Heart left ventricle (tissue), 16 donors: ENCODE data around the gene EPHB1. TPM values are rescaled to one million over a fixed set of nuclear protein-coding genes. Genes with fewer than 3 reads are reported as not detected.

Experiments
- ATAC-seq, 4 donors: fragments of 200-7000 bp; cut with Tn5 transposase; one replicate each; pipeline ENCODE4 v1.9.1; 2020 to 2022; ENCODE audit warnings: moderate library complexity in 4 of 4, mild to moderate bottlenecking in 3 of 4, moderate number of reproducible peaks in 1 of 4
- DNase-seq, 5 donors: peaks; one replicate each; pipeline ENCODE4 v3.0.0-alpha.2; 2020
- H3K27ac ChIP-seq, 12 donors: fragments of 200-600 bp; sonication (generic) in 4 of 12; one replicate each; pipeline versions ENCODE4 v1.5.0 to v1.8.0; 2016 to 2022; ENCODE audit warnings: mild to moderate bottlenecking in 2 of 12
- H3K27me3 ChIP-seq, 9 donors: fragments of 200-600 bp; sonication (generic) in 2 of 9; one replicate each; pipeline versions ENCODE4 v1.5.1 to v1.8.0; 2016 to 2022; ENCODE audit warnings: mild to moderate bottlenecking in 3 of 9
- H3K36me3 ChIP-seq, 9 donors: fragments of 200-600 bp; sonication (generic) in 2 of 9; one replicate each; pipeline versions ENCODE4 v1.5.0 to v1.8.0; 2018 to 2022; ENCODE audit warnings: mild to moderate bottlenecking in 2 of 9
- H3K4me1 ChIP-seq, 12 donors: fragments of 200-600 bp; sonication (generic) in 4 of 12; one replicate each; pipeline versions ENCODE4 v1.5.0 to v1.8.0; 2016 to 2022; ENCODE audit warnings: mild to moderate bottlenecking in 3 of 12
- H3K4me3 ChIP-seq, 12 donors: fragments of 200-600 bp; sonication (generic) in 4 of 12; one replicate each; pipeline versions ENCODE4 v1.5.0 to v1.8.0; 2017 to 2022; ENCODE audit warnings: mild to moderate bottlenecking in 9 of 12, moderate library complexity in 4 of 12
- H3K9me3 ChIP-seq, 12 donors: fragments of 200-600 bp; sonication (generic) in 4 of 12; one replicate each; pipeline versions ENCODE4 v1.5.0 to v1.8.0; 2016 to 2022; ENCODE audit warnings: mild to moderate bottlenecking in 1 of 12
- POLR2A ChIP-seq, 2 donors: fragments of 450-650 bp; IDR thresholded peaks; one replicate each; pipeline ENCODE4 v1.6.1; 2017; ENCODE audit warnings: antibody characterized with exemption in 2 of 2, mild to moderate bottlenecking in 2 of 2, moderate library complexity in 2 of 2
- WGBS, 4 donors: extraction: QIAGEN DNeasy Blood & Tissue Kit in 2 of 4; methylation state at CpG; one replicate each; pipeline versions ENCODE4 v1.1.5 to v1.1.7; 2013 to 2018; 5-methylcytosine and 5-hydroxymethylcytosine counted together
- intact Hi-C, 10 donors: fragments of 100-400 bp; cut with DNase I; formaldehyde crosslinking; loops; one replicate each; pipeline versions ENCODE4 v1.11.1 to v1.14.2; 2022
- polyA plus RNA-seq, 2 donors: library from polyadenylated mRNA; stranded (reverse); fragments of 200-250 nt; gene quantifications; one replicate each; pipeline ENCODE4 v1.2.3, GENCODE V29; 2013
- total RNA-seq, 9 donors: library from RNA; depleted of rRNA in 2 of 9; stranded (reverse); fragments of >200 nt in 2 of 9; fragmentation: NEBNext Ultra II Directional in 3 of 9; extraction: Animal tissue kit (Norgen Biotek cat#: 25700) in 3 of 9; gene quantifications; one replicate each; pipeline versions ENCODE4 v1.1.0 to v1.2.4, GENCODE V29; 2016 to 2023
- TF ChIP-seq, protein P1 (sequence below), 12 donors: fragments of 200-600 bp; sonication (generic) in 4 of 12; IDR thresholded peaks; one replicate each; pipeline versions ENCODE4 v1.5.0 to v1.8.0; 2018 to 2022; ENCODE audit warnings: antibody characterized with exemption in 12 of 12, mild to moderate bottlenecking in 5 of 12
- donor health status: ischemic (EF 13 %, LVEDD 7.1; RV severe dilation, severe dysfunction).
- donor health status: healthy with polysubstance abuse.
- donor health status: DM: no; HTN: yes; CAD: no.
- donor health status: DM: no; HTN: no; CAD: no.
- donor health status: ischemic (EF 25% LVEDD 6.9; RV normal size, moderate dysfunction).
- donor health status: ischemic (EF 25% LVEDD 5.7; RV mildly dilated, moderate dysfunction).
- donor health status: healthy.
- donor health status: DM: yes; HTN: yes; CAD: no.
- donor health status: ischemic (EF 35%, LVEDD 5.7; RV mildly dilated, moderate dysfunction).
- donor health status: nonischemic (EF 11% LVEDD 7.7; RV severe dilation, severe dysfunction).
- donor health status: DM: yes; HTN: yes; CAD: no.
- donor health status: PGD.
- donor health status: ischemic (EF 29% LVEDD 5.4; RV normal size, mild dysfunction).
- donor health status: nonischemic (EF 23%, LVEDD 6.1; RV moderate dilation, normal function).

Gene EPHB1
- total and polyA plus RNA-seq, 11 donors: 0.31 to 2.2 (median 1.1) TPM

- Histone ChIP-seq H3K27me3 (peaks cover 0 to 3% (median 0%) of the 10 kb centered on the region in 9 donors), H3K36me3 (no peaks in the 10 kb centered on the region), H3K4me3 (no peak overlapping the region), H3K9me3 (no peaks in the 10 kb centered on the region), H3K27ac (no peak overlapping the region), H3K4me1 (peaks cover 0 to 18% (median 5%) of the 10 kb centered on the region in 12 donors)
- intact Hi-C loops: loop anchor here in 7 of 10 donors (2.0 to 10.0 kb wide), 5 partner anchors 57 to 149 kb away; partner anchors contain the start of gene KY (in 6 of the 7)
- 54 to 64% (median 60%) methylated on average over 6 of the region's 6 CpGs for WGBS, 4 donors
- ATAC-seq (peak in 3 of 4 donors; percentile 40 to 72 (median 67)), DNase-seq (peak in 2 of 5 donors; percentile 32 to 55)
- TF ChIP-seq POLR2A (IDR thresholded peaks at IDR 0.05): no peak
- TF ChIP-seq, protein P1, sequence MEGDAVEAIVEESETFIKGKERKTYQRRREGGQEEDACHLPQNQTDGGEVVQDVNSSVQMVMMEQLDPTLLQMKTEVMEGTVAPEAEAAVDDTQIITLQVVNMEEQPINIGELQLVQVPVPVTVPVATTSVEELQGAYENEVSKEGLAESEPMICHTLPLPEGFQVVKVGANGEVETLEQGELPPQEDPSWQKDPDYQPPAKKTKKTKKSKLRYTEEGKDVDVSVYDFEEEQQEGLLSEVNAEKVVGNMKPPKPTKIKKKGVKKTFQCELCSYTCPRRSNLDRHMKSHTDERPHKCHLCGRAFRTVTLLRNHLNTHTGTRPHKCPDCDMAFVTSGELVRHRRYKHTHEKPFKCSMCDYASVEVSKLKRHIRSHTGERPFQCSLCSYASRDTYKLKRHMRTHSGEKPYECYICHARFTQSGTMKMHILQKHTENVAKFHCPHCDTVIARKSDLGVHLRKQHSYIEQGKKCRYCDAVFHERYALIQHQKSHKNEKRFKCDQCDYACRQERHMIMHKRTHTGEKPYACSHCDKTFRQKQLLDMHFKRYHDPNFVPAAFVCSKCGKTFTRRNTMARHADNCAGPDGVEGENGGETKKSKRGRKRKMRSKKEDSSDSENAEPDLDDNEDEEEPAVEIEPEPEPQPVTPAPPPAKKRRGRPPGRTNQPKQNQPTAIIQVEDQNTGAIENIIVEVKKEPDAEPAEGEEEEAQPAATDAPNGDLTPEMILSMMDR (IDR thresholded peaks at IDR 0.05): peak in 4 of 12 donors; percentile 5 to 17 (median 10)
Observed at GRCh38 chr3:134753999-134754742, 40.9 kb upstream of the EPHB1 start.

DNA sequence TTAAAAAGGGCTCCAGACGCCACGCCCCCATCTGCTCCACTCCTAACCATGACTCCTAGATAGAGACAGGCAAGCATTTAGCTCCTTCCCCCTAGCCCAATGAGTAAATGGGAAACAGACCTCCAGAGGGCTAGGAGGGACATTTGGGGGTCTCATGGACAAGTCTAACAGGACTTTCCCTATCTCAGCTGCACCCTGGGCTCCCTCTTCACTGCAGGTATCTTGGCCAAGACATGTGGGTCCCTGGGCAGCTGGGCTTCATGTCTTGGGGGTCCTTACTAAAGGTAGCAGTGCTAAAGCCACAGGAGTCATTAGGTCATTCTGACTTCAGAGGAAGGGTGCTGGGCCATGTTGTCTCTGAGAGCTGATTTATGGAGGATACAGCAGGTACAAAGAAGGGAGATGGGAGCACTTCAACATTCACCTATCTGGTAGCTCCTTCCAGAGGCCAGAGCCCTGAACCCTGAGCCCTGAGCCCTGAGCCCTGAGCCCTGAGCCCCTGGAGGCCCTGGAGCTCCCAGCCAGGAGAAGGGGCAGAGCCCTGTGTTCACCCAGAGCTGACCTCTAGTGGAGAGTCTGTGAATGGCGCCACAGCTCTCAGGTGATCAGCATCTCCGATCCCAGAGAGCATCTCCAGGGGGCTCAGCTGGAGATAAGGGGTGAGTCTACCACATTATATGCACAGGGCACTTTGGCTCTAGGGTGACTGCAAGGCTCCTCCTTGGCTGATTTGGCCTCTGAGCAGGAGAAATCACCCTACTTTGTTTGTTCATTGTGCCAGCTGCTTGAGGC, 40.1 kb upstream of the EPHB1 start:
- H3K36me3 ChIP-seq: no peaks in the 10 kb centered on the region
- 60 to 85% (median 68%) methylated on average over 2 to 4 of the region's 4 CpGs for WGBS, 4 donors
- peaks cover 0 to 18% (median 5%) of the 10 kb centered on the region in 12 donors for H3K4me1 ChIP-seq
- peaks cover 0 to 3% (median 0%) of the 10 kb centered on the region in 9 donors for H3K27me3 ChIP-seq
- DNase-seq (peak in 3 of 5 donors; percentile 45 to 67 (median 57)), ATAC-seq (peak in 2 of 4 donors; percentile 37 to 61)
- H3K4me3 ChIP-seq: no peak overlapping the region
- no peak for TF ChIP-seq POLR2A (IDR thresholded peaks at IDR 0.05)
- TF ChIP-seq, protein P1 (IDR thresholded peaks at IDR 0.05): peak; percentile 26 to 58 (median 45)
- no peaks in the 10 kb centered on the region for H3K9me3 ChIP-seq
- intact Hi-C loops: loop anchor here in 7 of 10 donors (2.0 to 10.0 kb wide), 7 partner anchors 58 to 158 kb away; partner anchors contain the start of gene KY (in 4 of the 7)
- no peak overlapping the region for H3K27ac ChIP-seq

DNA sequence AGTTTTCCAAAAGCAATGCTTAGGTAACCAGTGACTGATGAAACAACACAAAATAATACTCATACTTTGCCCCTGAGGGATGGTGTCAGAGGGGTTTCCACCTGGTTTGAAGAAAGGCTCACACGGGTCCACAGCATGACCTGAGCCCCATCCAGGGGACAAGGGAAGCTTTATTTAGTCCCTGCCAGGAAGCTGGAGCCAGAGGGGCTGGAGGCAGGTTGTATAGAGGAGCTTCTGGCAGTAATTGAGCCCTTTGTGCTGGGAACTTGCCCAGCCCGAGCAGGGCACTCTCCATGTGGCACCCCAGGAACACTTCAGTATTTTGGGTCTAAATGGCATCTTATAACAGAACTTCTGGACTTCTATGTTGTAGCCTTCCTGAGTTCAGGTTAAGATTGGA, 39.2 kb upstream of the EPHB1 start:
- DNase-seq (no peak), ATAC-seq (no peak)
- no peak overlapping the region for H3K4me3 ChIP-seq
- H3K27me3 ChIP-seq: peaks cover 0 to 3% (median 0%) of the 10 kb centered on the region in 9 donors
- intact Hi-C loops: loop anchor here in 4 of 10 donors (2.0 to 10.0 kb wide), 5 partner anchors 101 to 159 kb away; partner anchors contain the start of gene KY (in 2 of the 4)
- no peaks in the 10 kb centered on the region for H3K36me3 ChIP-seq
- WGBS, 4 donors: 56 to 75% (median 66%) methylated on average over 2 of the region's 2 CpGs
- TF ChIP-seq POLR2A (IDR thresholded peaks at IDR 0.05): no peak
- no peak overlapping the region for H3K27ac ChIP-seq
- peaks cover 0 to 18% (median 5%) of the 10 kb centered on the region in 12 donors for H3K4me1 ChIP-seq
- H3K9me3 ChIP-seq: no peaks in the 10 kb centered on the region

GRCh38 chr3:134757549-134758069, 37.5 kb upstream of the EPHB1 start:
- WGBS, 4 donors: 71 to 86% (median 76%) methylated on average over 3 of the region's 3 CpGs
- intact Hi-C loops: loop anchor here in 4 of 10 donors (5.0 to 10.0 kb wide), 4 partner anchors 103 to 160 kb away; partner anchors contain the start of gene KY (in 1 of the 4)
- DNase-seq (no peak), ATAC-seq (no peak)
- H3K9me3 ChIP-seq: no peaks in the 10 kb centered on the region
- TF ChIP-seq, protein P1 (IDR thresholded peaks at IDR 0.05): no peak
- no peak overlapping the region for H3K4me3 ChIP-seq
- H3K27ac ChIP-seq: no peak overlapping the region
- H3K27me3 ChIP-seq: peaks cover 0 to 3% (median 0%) of the 10 kb centered on the region in 9 donors
- H3K4me1 ChIP-seq: peaks cover 0 to 12% (median 2%) of the 10 kb centered on the region in 12 donors
- no peaks in the 10 kb centered on the region for H3K36me3 ChIP-seq
